Measurements from ENCODE around the gene MTFP1.

GRCh38 chr22:30472994-30473720 lies 47.6 kb downstream of the MTFP1 start:
- TF ChIP-seq EZH2 (IDR thresholded peaks at IDR 0.05; ENCODE audit: low read depth), result no peak
- no peak for TF ChIP-seq CTCF (conservative IDR thresholded peaks at IDR 0.05)
